GM19372 (cell line): ENCODE measurements around the gene S100A14.
A peak's percentile ranks its signal among the peaks of the same experiment; 100 is the strongest.

ENCODE experiments used
- ATAC-seq: cut with Tn5 transposase; IDR thresholded peaks from one replicate; pipeline ENCODE4 v1.9.1; 2021; ENCODE audit warnings: mild to moderate bottlenecking, low read depth, moderate library complexity; ENCODE audit not compliant: unreplicated experiment

S100A14 gene

DNA sequence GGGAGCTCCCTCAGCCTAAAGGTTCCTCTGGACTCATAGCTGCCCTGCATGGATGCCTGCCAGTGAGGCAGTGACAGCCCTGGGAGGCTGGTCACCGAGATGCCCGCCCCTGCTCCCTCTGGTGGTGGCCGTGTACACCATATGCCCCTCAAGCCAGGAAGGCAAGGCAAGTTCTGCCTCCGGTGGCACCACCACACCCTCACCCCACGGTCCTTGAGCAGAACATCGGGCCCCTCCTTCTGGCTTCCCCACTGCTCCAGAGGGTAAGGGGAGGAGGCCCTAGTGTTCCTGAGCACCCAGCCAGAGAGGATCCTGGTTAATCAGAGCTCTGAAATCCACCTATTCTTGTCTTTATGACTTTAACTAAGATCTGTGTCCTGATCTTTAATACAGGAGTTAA, 1.5 kb upstream of the S100A14 start:
- no peak for ATAC-seq

DNA sequence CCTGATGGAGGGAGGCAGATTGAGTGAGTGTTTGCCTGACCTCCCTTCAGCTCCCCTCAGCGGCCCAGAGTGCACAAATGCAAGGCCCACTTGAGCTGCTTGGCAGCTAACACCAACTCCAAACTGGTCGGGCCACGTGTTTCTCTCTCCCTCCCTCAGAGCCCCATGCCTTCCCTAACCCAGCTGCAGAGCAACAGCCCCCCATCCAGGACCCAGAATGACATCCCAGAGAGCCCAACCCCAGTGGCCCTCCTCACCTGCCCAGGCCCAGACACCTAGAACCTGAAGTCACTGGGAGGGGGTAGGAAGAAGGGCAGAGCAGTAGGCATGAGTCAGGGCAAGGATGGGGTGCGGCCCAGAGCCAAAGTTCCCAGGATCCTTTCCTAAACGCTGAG, 789 bp upstream of the S100A14 start:
- no peak for ATAC-seq

DNA sequence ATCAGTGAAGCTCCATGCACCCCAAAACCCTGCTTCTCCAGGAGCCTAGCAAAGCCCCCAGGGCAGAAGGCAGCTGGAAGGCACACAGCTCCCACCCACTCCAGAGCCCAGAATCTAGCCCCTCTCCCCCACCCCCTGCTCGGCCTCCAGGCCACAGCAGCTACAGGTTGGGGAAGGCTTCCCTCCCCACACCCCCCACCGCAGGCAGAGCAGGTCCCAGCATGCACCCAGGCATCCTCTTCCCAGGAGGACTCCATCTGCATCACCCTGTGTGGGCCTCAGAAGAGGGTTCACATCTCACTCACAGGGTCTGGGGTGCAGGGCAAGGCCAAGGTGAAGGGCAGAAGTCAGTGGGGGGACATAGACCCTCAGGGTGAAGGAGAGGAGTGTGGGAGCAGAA, 719 bp downstream of the S100A14 start:
- no peak for ATAC-seq

DNA sequence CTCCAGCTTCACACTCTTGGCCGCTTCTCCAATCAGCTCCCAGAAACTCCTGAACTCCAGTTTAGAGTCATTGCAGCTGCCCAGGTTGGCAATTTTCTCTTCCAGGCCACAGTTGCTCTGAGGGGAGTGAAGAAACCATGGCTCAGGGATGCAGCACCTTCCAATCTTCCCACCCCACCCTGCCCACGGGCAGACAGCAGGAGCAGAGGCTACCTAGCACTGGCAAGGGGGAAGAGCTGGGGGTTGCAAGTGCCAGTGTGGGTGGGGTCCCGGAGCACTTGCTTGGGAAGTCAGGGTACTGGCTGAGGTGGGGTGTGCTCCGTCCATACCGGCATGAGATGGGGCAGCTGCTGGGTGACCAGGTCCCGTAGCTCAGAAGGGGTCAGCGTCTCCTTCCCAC, 1.2 kb downstream of the S100A14 start:
- no peak for ATAC-seq

DNA sequence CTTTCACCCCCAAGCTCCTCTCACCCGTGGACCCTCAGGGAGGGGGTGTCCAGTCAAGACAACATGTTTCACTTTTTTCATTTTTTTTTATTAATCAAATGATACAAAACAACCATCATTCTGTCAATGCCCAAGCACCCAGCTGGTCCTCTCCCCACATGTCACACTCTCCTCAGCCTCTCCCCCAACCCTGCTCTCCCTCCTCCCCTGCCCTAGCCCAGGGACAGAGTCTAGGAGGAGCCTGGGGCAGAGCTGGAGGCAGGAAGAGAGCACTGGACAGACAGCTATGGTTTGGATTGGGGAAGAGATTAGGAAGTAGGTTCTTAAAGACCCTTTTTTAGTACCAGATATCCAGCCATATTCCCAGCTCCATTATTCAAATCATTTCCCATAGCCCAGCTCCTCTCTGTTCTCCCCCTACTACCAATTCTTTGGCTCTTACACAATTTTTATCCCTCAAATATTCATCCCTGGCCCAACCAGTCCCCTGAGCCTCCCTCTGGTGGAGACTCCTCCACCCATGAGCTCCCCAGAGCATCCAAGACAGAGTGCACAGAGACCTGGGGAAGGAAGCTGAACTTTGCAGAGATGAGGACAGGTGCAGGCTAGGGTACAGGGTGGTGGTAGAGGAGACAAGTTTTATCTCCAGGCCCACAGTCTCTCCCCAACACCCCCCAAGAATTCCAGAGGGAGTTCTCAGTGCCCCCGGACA, 1.8 kb downstream of the S100A14 start:
- ATAC-seq: no peak

DNA sequence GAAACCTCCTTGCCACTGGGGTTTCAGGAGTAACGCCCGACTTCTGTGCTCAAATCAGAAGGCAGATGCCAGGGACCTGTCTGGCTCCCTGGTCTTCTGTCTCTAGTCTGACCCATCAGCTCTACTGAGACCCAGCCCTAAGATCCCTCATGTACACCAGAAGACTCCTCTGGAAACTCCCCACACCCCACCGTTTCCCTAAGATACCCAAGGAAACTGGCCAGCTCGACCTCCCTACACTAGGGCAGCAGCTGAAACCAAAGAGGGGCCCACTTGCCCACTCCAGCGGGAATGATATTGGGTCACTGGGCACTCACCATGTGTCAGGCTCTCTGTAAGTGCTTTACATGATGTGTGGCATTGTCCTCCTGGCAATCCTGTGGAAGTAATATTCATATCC, 2.7 kb downstream of the S100A14 start:
- no peak for ATAC-seq

DNA sequence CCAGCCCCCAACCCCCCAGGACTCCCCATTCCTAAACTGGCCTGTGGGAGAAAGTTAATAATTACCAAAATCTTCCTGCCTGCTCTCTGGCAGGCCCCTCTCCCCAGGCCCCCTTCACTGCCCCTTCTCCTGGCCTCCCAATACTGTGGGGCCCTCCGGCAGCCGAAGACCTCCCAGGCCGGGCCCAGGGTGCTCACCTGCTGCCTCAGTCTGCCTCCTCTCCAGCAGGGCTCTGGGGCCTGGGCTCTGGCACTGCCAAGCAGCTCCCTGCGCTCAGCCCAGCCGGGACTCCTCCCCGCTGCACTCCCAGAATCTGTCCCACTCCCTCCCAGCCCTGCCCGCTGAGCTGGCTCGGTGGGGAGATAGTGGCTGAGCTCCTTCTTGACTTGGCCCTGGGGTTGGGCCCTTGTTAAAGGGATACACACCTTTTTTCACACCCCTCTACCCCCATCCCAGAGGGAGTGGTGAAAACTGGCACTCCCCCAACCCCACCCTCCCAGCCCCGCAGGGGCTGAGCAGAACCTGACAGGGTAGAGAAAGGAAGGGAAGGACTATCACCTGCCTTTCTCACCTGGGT, 3.3 kb downstream of the S100A14 start, which contains the start of gene S100A16:
Gene S100A16 (minus strand): TSS at position 383 of the 577 bp plus-strand sequence. CDS start 4,986 bp downstream, outside the sequence.
- no peak for ATAC-seq

DNA sequence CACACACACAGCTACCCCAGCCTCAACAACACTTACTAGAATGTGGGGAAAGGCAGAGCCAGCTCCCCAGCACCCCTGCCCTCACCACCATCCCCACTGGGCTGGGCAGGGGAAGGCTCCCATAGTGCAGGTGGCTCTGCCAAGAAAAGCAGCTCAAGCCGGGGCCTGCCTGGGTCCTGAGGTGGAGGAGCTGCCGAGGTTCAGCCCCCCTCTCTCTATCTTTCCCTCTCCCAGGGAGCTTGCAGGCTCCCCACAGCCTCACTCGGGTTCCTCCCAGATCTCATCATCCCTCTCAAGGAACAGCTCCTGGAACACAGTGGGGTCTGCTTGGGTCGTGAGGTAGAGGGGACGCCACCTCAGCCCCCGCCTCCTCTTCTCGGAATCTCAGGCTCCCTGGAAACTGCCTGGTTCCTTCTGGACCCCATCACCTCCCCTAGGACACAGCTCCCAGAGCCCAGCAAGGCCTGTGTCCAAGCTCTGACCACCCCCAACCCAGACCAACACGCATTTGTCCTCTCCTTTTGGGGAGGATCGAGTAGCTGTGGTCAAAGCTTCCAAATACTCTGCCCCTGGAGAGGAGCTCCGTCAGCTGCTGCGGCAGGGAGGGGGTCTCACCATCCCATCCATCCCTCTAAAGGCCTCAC, 3.9 kb downstream of the S100A14 start:
- ATAC-seq: no peak

DNA sequence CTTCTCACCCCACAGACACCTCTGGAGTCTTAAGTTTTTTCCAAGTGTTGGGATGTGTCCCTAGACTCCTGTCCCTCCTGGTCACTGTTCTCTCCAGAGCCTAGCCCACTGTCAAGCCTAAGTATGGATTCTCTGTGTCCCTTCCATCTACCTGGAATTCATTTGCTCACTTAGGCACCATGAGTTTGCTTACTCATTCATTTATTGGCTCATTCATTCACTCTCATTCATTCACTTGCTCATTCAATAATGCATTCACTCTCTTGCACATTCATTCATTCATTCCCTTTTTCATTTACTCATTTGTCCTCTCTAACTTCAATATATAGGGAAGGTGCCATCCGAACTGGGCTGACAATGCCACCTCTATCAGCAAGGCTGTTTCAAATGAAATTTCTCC, 4.8 kb downstream of the S100A14 start:
- ATAC-seq: no peak

DNA sequence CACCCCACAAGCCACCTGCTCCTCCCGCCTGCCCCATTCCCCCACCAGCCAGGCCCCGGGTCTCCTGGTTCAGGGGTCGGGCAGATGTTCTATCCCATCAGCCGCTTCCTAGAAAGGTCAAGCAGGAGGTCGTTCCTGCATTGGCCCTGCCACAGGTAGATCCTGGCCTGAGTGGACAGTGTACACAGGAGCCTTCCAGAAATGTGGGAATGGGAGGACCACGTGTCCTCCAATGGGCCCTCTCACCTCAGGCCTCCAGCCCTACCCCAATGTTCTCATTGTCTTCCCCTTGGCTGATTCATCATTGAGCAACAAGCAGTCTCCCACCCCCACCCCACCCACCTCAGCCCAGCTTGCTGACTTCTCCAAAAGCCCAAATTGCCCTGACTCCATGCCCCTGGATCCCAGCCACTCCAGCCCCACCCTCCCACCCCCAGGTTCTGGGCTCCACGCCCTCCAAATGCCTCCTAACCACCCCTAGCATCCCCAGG, 5.3 kb downstream of the S100A14 start:
- no peak for ATAC-seq

DNA sequence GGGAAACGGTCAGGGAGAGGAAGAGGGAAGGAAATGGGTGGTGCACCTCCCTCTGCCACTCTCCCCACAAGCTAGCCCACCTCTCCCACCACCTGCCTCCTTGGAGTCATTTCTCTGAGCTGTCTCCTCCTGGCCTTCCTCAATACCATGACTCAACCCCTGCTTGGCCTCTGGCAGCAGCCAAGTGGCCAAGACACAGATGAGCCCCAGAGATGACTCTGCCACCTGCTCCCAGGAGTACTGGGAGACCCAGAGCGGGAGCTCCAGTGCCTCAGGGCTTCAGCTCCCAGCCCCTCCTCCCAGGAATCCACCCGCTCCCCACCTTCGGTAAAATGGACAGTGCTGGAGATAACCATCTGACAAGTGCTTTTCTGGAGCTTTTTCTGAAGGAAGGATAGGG, 5.8 kb downstream of the S100A14 start:
- ATAC-seq: no peak

DNA sequence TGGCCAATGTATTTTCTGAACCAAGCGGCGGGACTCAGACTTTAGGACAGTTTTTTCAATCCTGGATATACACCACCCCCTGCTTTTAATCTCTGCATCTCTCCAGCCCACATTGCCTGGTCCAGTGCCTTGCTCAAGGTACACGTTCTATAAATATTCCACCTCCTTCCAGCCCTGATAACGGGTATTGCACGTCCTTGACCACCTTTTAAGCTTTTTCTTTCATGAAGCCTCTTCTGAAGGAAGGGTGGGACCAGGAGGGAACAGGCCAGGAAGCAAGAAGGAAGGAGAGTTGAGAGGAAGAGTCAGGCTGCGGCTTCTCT, 6.6 kb downstream of the S100A14 start:
- ATAC-seq: no peak

DNA sequence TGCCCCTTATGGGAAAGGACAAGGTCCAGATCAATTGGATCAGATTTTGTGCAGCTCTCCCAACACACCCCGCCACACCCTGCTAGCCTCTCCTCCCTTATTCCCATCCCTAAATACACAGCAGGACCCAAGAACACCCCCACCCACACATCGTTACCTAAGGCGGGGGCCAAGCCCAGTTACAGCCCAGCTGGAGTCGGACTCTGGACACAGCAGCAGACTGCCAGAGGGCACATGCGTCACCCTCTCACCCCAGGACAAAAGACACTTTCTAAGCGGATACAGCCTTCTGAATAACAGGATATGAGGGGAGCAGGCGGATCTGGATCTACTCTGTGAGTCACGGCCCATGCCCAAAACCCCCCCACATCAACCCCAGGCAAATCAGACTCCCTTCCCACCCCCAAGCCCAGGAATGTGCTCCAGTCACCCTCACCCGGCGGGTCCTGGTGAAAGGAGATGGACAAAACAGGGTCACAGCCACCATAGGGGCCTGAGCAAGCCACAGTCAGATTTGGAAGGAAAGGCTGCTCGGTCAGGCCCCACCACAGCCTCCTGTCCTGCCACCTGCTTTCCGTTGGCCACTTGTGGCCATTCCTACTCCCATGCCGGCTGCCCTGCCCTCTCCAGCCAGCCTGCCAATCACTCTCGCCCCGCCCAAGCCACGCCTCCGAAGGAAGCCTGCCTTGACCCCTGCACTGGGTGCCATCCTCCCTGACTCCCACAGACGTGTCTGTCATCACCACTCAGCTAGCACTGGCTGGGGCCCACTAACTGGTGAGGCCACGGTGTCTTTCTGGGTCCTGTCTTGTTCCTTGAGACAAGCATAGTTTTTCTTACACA, 7.2 kb downstream of the S100A14 start:
- no peak for ATAC-seq

DNA sequence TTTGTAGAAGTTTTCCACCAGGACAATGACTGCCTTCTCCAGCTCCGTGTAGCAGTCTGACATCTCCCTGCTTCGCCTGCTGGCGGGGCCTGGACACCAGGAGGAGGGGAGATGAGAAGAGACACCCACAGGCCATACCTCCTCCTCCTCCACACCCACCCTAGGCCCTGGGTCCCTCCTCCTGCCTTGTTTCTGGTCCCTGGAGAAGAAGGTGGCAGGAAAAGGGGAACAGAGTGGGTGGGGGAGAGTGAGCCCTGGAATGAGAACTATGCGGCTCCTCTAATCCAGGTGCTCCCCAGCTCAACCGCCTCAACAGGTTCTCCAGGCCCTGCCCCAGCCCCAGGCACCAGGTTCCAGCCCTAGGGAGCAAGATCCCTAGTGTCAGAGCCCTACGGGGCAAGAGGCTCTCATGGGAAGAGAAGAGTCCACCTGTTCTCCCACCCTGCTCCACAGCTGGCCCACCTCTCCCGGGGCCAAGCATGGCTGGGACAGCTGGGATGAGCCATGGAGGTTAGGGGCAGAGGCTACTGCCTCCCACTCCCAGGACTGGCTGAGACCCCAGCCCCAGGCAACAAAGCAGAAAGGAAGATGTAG, 7.9 kb downstream of the S100A14 start:
- no peak for ATAC-seq

DNA sequence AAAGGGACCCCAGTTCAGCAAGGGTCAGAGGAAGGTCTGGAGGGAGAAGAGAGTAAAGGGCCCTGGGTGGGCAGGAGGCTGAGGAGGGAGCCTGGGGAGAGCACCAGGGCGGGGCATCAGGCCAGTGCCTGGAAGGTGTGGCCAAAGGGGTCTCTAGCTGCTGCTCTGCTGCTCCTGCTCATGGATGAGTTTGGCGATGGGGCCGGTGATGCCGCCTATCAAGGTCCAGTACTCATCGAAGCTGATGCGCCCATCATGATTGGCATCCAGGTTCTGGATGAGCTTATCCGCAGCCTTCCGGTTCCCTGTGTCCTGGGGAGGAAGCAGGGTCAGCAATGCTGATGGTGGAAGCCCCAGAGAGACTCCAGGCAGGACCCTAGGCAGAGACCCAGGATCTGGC, 8.7 kb downstream of the S100A14 start:
- ATAC-seq: no peak

DNA sequence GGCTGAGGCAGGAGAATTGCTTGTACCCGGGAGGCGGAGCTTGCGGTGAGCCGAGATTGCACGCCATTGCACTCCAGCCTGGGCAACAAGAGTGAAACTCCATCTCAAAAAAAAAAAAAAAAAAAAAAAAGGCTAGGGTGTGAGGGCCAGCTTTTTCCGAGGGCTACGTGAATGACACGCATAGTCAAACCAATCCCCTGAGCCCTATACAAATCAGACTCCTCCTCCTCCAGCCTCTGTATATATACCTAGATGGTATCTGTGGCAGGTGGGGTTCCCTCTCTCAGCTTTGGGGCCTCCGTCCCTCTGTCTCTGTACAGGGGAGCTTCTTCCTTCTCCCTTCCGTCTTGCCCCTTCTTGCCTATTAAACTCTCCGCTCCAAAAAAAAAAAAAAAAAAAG, 9.9 kb downstream of the S100A14 start:
- no peak for ATAC-seq

DNA sequence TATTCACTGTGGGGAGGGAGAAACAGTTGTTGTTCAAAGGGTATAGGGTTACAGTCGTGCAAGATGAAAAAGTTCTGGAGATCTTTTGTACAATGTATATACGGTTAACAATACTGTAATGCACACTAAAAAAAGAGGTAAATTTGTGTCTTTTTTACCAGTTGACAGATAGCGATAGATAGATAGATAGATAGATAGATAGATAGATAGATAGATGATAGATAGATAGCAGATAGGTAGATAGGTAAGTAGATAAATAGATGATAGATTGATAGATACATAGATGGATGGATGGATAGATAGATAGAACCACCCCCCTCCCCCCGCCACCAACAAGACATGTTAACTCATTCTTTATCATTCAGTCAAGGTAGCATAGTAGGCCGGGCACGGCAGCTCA, 13.4 kb downstream of the S100A14 start:
- ATAC-seq: no peak

DNA sequence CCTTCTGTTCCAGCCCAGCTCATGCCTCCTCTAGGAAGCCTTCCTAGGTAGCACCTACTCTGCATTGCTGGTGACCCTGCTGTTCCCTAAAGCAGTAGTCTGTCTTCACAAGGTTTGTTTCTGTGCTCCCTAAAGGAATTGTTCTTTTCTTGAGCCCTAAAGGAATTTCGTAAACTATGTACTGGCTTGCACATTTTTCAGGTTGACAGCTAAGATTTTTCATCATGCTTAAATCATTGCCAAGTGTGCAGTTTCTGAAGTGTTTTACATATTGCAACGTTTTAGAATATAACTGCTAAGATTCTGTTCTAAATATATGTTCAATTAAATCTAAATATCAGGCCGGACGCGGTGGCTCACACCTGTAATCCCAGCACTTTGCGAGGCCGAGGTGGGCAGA, 16.3 kb downstream of the S100A14 start:
- no peak for ATAC-seq

DNA sequence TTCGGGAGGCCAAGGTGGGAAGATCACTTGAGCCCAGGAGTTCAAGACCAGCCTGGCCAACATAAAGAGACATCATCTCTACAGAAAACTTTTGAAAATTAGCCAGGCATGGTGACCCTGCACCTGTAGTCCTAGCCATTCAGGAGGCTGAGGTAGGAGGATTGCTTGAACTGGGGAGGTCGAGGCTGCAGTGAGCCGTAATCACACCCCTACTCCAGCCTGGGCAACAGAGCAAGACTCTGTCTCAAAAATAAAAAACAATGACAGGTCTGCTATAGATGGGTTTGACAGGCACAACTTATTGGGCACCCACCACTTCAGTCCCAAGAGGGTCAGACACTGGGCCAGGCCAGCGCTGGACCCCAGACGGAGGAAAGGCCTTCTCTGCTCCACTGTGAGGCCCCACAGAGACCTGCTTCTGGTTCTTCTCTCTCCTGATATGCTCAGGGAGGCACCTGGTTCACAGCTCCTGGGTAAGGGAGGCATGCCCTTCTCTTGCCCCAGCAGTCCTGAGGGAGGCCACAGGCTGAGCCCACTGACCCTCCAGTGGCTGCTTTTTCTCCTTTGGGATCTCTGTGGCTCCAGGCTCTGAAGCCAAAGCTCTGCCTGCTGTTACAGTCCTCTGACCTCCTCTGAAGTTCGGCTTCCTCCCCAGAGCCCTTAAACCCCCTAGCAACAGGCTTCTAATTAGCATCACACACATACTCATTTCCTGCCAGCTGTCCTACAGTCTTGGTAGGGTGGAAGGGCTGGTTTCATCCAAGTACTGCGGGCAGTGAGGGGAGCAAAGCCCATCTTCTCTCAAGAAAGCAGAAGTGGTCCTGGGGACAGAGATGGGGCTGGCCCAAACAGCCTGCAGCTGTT, 17.6 kb downstream of the S100A14 start:
- ATAC-seq: peak; percentile 98

DNA sequence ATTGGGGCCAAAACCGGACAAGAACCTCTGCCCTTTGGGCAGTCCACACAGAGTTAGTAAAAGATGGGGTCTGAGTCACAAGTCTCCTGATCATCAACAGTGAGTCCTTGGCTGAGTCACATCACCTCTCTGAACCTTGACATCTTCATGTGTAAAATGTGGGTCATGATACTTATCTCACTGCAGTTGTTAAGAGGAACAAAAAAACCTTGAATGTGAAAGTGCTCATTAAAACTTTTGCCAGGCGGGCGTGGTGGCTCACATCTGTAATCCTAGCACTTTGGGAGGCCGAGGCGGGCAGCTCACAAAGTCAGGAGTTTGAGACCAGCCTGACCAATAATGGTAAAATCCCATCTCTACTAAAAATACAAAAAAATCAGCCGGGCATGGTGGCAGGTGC, 18.9 kb downstream of the S100A14 start:
- ATAC-seq: no peak
